Astrocyte (in vitro differentiated cells and primary cell): ENCODE measurements around the gene GRM5.

Experiments
- EZH2 ChIP-seq: IDR thresholded peaks from 2 replicates; pipeline ENCODE4 v1.6.1; 2012; ENCODE audit warnings: mild to moderate bottlenecking, low read length, inconsistent platforms; ENCODE audit not compliant: insufficient read depth
- TF ChIP-seq, protein P1 (sequence below): IDR thresholded peaks from 2 replicates; pipeline ENCODE4 v1.5.1; 2011; ENCODE audit warnings: low read depth, mild to moderate bottlenecking, inconsistent platforms, low read length, moderate library complexity; ENCODE audit not compliant: insufficient read depth

DNA sequence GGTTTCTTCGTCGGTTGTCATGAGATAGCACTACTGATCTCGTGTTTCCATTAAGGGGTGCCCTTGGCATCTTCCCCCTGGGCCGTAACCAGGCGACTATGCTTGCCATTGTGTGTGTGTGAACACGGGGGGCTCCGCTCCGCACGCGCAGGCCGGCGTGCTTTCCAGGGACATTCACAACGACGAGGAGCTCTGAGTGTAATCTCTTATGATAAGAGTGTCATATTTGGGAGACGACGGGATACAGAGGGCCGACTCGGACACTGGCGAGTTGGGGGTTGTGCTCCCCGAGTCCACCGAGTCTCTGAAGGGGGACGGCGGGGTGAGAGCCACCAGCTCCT lies 557.4 kb downstream of the GRM5 start:
- TF ChIP-seq, protein P1, sequence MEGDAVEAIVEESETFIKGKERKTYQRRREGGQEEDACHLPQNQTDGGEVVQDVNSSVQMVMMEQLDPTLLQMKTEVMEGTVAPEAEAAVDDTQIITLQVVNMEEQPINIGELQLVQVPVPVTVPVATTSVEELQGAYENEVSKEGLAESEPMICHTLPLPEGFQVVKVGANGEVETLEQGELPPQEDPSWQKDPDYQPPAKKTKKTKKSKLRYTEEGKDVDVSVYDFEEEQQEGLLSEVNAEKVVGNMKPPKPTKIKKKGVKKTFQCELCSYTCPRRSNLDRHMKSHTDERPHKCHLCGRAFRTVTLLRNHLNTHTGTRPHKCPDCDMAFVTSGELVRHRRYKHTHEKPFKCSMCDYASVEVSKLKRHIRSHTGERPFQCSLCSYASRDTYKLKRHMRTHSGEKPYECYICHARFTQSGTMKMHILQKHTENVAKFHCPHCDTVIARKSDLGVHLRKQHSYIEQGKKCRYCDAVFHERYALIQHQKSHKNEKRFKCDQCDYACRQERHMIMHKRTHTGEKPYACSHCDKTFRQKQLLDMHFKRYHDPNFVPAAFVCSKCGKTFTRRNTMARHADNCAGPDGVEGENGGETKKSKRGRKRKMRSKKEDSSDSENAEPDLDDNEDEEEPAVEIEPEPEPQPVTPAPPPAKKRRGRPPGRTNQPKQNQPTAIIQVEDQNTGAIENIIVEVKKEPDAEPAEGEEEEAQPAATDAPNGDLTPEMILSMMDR: no peak
- TF ChIP-seq EZH2: no peak
